WTC11 (cell line): ENCODE results near the gene COL4A1.

ENCODE experiments used
- FOXK1 ChIP-seq: sonication (generic); formaldehyde crosslinking; IDR thresholded peaks from 2 replicates; pipeline ENCODE4 v1.8.0; 2022; ENCODE audit warnings: mild to moderate bottlenecking, moderate library complexity, missing genetic modification reagents
- MYBL2 ChIP-seq: sonication (generic); formaldehyde crosslinking; IDR thresholded peaks from 2 replicates; pipeline ENCODE4 v1.8.1; 2023; ENCODE audit warnings: mild to moderate bottlenecking, moderate library complexity, missing genetic modification reagents
- NR1H2 ChIP-seq: sonication (generic); formaldehyde crosslinking; IDR thresholded peaks from 2 replicates; pipeline ENCODE4 v1.9.0; 2021; ENCODE audit warnings: mild to moderate bottlenecking, moderate library complexity, missing genetic modification reagents
- SP1 ChIP-seq: sonication (generic); formaldehyde crosslinking; conservative IDR thresholded peaks from 2 replicates; pipeline ENCODE4 v1.8.1; 2022; ENCODE audit warnings: missing genetic modification reagents
- TF ChIP-seq, protein P1 (sequence below): sonication (generic); formaldehyde crosslinking; IDR thresholded peaks from 2 replicates; pipeline ENCODE4 v1.8.0; 2022; ENCODE audit warnings: mild to moderate bottlenecking, missing genetic modification reagents
- TF ChIP-seq, protein P2 (sequence below): fragments of 200-600 bp; IDR thresholded peaks from 2 replicates; pipeline ENCODE4 v1.8.0; 2022; ENCODE audit warnings: antibody characterized with exemption
- TF ChIP-seq, protein P3 (sequence below): sonication (generic); formaldehyde crosslinking; IDR thresholded peaks from 2 replicates; pipeline ENCODE4 v1.8.1; 2022; ENCODE audit warnings: mild to moderate bottlenecking, missing genetic modification reagents, moderate library complexity, borderline replicate concordance

DNA sequence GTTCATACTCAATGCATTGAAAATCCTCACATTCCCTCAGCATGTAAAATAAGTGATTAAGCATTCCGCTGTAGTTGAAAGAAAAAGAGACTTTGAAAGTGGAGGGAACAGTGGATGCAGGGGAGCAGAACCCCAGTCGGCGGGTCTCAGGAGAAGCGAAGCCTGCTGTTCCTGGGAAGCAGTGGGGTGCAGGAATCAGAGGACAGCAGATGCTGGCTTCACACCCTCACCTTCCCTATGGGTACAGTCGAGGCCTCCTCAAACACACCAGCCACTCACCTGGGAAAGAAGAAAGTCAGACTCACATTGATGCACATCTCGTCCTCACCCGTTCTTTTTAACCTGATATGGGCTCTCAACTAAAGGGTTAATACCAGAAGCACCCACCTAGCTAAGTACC is 38.3 kb upstream of the COL4A1 start:
- TF ChIP-seq NR1H2 (CRISPR knock-in tag) (no peak), FOXK1 (CRISPR knock-in tag) (no peak), MYBL2 (CRISPR knock-in tag) (no peak), SP1 (CRISPR knock-in tag) (no peak)
- TF ChIP-seq, protein P1, sequence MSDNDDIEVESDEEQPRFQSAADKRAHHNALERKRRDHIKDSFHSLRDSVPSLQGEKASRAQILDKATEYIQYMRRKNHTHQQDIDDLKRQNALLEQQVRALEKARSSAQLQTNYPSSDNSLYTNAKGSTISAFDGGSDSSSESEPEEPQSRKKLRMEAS: no peak
- TF ChIP-seq, protein P2, sequence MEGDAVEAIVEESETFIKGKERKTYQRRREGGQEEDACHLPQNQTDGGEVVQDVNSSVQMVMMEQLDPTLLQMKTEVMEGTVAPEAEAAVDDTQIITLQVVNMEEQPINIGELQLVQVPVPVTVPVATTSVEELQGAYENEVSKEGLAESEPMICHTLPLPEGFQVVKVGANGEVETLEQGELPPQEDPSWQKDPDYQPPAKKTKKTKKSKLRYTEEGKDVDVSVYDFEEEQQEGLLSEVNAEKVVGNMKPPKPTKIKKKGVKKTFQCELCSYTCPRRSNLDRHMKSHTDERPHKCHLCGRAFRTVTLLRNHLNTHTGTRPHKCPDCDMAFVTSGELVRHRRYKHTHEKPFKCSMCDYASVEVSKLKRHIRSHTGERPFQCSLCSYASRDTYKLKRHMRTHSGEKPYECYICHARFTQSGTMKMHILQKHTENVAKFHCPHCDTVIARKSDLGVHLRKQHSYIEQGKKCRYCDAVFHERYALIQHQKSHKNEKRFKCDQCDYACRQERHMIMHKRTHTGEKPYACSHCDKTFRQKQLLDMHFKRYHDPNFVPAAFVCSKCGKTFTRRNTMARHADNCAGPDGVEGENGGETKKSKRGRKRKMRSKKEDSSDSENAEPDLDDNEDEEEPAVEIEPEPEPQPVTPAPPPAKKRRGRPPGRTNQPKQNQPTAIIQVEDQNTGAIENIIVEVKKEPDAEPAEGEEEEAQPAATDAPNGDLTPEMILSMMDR: no peak
- TF ChIP-seq, protein P3, sequence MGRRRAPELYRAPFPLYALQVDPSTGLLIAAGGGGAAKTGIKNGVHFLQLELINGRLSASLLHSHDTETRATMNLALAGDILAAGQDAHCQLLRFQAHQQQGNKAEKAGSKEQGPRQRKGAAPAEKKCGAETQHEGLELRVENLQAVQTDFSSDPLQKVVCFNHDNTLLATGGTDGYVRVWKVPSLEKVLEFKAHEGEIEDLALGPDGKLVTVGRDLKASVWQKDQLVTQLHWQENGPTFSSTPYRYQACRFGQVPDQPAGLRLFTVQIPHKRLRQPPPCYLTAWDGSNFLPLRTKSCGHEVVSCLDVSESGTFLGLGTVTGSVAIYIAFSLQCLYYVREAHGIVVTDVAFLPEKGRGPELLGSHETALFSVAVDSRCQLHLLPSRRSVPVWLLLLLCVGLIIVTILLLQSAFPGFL (CRISPR knock-in tag): no peak
